ENCODE results near the gene SERPINB6.
"Not testable (repeated sequence)": the region's sequence is repeated elsewhere in the genome, so short reads cannot be mapped to it uniquely, and the experiment has no call there.

The SERPINB6 gene

GRCh38 chr6:2953098-2953497, 18.3 kb downstream of the SERPINB6 start:
- no peak for DNase-seq

DNA sequence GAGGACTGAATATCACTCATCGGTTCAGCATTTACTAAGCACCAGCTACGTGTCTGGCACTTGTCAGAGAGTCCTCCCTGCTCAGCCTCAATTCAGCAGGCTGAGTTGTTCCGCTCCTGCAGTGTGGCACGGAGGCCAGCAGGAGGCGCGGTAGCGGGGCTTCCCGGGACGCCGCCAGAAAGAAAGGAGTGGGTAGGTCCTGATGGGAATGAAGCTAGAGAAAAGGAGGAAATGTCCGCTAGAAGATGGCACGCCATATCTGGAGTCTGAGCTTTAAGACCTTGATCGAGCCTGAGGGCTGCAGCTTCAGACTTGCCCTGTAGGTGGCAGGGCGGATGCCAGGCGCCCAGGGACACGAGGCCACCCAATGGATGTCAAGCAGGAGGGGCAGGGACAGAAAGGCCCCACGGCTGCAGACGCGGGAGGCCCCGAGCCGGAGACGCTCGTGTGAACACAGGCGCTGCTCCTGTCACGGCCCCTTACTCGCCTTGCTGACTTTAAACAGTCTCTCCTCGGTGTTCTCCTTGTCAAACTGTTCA, 18.7 kb downstream of the SERPINB6 start:
- DNase-seq, result no peak

- no peak for DNase-seq
Observed at GRCh38 chr6:2951728-2952127, 19.6 kb downstream of the SERPINB6 start.

DNA sequence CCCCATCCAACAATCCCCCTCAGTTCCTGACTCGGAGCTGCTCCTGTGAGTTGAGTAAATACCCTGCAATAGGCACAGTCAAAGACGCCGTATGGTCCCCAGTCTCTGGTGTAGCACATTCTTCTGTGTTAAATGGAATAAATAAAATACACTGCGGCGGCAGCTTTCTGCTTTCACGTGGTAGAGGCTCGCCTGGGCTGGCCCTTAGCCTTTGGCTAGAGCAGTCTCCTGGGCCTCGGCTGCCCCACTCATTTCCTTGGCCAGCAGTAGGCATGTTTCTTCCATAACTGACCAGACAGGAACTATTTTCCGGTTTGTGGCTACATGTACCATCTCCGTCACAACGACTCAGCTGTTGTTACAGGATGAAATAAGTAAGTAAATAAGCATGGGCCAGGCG, 20.7 kb downstream of the SERPINB6 start:
- no peak for DNase-seq

DNA sequence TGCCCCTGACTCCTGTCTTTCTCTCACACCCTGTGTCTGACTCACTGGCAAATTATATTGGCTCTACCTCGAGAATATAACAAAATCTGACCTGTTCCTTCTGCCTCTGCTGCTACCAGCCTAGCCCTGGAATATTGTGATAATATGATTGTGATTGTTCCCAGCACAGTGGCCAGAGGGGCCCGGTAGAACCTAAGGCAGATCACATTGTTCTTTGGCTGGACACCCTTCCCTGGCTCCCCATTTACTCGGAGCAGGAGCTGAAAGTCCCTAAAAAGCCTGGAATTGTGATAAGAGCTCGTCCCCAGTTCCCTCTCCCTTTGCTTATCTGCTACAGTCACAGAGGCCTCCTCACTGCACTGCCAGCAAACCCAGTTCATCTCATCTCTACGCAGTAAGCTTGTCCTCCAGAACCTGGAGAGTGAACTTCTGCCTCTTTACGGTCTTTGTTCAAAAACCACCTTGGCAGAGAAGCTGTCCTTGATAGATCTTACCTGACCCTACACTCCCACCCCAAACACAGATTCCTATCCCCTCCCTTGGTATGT, 21.8 kb downstream of the SERPINB6 start:
- DNase-seq, result no peak

GRCh38 chr6:2949121-2949520, 22.2 kb downstream of the SERPINB6 start:
- no peak for DNase-seq

DNA sequence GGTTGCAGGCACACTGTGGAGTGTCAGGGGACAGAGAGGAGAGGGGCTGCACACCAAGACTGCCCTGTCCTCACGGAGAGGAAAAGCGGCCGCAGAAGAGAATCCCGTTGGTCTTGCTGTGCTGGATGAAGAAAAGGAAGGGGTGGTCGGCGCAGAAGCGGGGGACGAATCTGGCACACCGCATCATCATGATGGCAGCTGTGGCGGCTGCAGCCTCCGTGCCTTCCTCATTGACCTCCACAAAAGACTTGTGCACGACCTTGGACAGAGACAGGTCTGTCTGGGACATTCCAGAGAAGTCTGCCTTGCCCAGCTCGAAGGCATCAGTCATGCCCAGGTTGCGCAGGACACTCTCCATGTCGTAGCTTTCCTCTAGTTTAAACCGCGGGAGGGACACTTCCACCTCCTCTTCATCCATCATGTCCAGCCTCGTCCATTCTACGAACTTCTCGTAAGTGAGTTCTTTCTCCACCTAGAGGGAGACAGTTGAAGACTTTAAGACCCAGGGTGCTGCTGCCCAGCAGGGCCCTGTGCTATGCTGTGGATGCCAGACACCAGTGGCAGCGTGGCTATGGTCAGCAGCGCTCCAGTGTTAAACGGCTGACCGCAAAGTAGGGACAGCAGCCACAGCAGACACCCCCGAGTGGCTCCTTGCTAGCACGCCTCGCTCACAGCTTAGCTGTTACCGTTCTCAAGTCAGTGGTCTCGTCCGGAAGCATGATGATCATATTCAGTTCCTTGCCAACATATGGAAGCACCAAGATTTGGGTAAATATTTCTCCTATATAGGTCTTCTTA, 22.9 kb downstream of the SERPINB6 start:
- no peak for DNase-seq

GRCh38 chr6:2947445-2947844, 23.9 kb downstream of the SERPINB6 start:
- no peak for DNase-seq

DNA sequence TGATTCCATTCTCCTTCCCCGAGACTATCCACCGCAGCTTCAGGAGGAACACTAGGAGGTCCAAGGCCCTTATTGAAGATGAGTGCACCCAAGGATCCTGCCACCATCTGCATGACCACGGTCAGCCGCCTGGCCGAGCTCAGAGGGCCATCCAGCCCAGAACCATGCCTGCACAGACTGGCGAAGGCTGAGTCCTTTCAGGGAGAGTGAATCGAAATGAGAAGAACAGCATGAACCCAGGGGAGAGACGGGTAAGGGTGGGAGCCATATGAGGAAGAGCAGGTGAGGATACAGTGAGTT, 26.3 kb downstream of the SERPINB6 start:
- DNase-seq, result no peak

- DNase-seq, result no peak
Observed at GRCh38 chr6:2944405-2945152, 26.8 kb downstream of the SERPINB6 start.

DNA sequence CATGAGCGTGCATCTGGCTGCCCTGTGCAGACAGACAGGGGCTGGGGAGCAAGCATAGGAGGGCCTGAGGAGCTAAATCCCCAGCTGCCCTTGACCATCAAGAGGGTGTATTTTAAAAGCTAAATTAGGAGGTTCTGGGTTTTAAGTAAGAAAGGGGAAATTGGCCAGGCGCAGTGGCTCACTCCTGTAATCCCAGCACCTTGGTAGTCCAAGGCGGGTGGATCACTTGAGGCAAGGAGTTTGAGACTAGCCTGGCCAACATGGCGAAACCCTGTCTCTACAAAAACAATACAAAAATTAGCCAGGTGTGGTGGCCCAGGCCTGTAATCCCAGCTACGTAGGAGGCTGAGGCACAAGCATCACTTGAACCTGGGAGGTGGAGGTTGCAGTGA, 27.8 kb downstream of the SERPINB6 start:
- no peak for DNase-seq

GRCh38 chr6:2942914-2943563, 28.3 kb downstream of the SERPINB6 start:
- DNase-seq, result no peak

DNA sequence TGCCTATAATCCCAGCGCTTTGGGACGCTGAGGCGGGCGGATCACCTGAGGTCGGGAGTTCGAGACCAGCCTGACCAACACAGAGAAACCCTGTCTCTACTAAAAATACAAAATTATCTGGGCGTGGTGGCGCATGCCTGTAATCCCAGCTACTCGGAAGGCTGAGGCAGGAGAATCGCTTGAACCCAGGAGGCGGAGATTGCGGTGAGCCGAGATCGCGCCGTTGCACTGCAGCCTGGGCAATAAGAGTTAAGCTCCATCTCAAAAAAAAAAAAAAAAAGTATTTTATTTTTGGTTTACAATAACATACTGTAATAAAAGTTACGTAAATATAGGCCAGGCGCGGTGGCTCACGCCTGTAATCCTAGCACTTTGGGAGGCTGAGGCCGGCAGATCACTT, 29.3 kb downstream of the SERPINB6 start:
- not testable (repeated sequence) for DNase-seq

DNA sequence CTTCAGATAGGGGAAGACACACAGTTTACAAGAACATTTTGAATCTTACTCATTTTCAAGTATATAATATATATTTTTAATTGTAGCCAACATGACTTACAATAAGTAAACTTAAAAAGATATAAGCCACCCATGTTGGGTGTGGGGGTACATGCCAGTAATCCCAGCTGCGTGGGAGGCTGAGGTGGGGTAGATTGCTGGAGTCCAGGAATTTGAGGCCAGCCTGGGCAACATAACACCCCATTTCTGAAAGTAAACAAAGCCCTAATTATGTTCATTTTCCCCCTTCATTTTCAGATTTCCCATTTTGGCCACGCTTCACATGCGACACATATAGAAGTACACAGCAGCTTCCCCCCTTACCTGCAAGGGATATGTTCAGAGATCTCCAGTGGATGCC, 30.5 kb downstream of the SERPINB6 start:
- no peak for DNase-seq

DNA sequence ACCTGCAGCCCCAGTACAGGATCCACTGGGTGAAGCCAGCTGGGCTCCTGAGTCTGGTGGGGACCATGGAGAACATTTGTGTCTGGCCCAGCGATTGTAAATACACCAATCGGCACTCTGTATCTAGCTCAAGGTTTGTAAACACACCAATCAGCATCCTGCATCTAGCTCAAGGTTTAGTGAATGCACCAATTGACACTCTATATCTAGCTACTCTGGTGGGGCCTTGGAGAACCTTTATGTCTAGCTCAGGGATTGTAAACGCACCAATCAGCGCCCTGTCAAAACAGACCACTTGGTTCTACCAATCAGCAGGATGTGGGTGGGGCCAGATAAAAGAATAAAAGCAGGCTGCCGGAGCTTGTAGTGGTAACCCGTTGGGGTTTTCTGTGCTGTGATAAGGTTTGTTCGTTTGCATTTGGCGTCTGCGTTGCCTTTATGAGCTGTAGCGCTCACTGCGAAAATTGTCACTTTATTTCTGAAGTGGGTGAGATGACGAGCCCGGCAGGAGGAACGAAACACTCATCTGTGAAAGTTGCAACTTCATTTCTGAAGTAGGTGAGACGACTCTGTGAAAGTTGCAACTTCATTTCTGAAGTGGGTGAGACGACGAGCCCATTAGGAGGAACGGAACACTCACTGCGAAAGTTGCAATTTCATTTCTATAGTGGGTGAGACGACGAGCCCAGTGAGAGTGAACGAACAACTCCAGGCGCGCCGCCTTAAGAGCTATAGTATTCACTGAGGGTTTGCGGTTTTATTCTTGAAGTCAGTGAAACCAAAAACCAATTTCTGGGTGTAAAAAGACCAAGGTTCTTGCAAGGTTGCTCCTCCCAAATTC, 31.1 kb downstream of the SERPINB6 start:
- no peak for DNase-seq

- DNase-seq, result no peak
Observed at GRCh38 chr6:2939315-2940009, 31.9 kb downstream of the SERPINB6 start.

GRCh38 chr6:2938632-2939083, 32.7 kb downstream of the SERPINB6 start:
- no peak for DNase-seq

DNA sequence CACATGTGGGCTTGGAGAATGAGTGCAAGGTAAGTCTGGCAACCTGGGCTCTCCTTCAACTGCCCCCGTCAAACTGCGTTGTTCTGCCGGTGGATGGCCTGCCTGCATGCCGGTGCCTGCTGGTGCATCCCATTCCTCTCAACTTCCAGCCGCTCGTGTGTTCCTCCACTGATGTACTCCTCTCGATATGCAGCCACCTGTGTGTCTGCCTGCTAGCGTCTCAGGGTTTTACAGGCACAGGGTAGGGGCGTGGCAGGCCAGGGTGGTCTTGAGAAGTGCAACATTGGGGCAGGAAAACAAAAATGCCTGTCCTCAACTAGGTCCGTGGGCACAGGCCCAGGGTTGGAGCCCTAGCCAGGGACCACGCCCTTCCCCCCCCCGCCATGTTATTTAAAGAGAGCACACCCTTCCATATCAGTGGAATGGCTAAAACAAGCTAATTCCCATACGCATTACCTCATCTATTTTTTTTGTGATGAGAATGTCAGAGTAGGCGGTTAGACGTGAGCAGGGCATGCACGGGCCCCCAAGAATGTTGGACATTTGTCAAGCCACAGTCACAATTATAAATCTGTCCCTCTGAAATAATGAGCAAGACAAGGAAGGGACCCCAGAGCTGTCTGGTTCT, 33.2 kb downstream of the SERPINB6 start:
- no peak for DNase-seq

DNA sequence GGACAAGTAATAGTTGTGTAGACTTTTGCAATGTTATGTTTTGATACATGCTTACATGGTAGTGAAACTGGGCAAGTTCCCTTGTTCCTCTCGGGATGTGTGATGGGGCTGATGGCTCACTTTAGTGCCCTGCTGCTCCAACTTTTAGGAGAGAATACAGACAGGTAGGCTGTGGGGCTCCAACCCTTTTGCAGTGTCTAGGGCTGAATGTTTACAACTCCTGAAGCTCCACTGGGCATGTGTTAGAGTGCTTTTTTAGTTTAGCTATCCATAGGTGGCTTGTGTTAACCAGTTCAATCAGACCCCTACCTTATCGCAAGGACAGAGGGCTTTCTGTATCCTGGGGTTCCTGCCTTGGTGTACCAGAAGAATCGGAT, 33.8 kb downstream of the SERPINB6 start:
- DNase-seq, result no peak

- no peak for DNase-seq
Observed at GRCh38 chr6:2935566-2936291, 35.6 kb downstream of the SERPINB6 start.

DNA sequence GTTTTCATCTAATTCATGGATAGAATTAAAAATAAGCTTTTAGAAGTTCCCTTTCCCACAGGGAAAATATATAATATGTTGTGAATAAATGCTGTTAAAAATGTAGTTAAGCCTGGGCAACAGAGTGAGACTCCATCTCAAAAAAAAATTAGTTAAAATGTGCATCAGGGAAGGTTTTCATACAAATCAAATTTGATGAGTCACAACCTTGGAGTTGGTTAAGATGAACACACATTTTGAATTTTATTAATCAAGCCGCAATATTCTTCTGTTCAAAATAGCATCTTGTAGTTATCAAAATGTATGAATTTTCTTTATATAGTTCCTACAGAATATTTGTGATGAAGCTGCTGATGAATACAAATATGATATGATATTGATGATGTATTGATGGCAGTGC, 37.3 kb downstream of the SERPINB6 start:
- DNase-seq, result no peak

All from NCI-H345 (cell line).